Measurements from ENCODE around the gene KDM7A. TPM values are rescaled to one million over a fixed set of nuclear protein-coding genes. Genes with fewer than 3 reads are reported as not detected.

Gene KDM7A
- total RNA-seq, 1 donor from 2014 or later = 7.6 TPM

DNA sequence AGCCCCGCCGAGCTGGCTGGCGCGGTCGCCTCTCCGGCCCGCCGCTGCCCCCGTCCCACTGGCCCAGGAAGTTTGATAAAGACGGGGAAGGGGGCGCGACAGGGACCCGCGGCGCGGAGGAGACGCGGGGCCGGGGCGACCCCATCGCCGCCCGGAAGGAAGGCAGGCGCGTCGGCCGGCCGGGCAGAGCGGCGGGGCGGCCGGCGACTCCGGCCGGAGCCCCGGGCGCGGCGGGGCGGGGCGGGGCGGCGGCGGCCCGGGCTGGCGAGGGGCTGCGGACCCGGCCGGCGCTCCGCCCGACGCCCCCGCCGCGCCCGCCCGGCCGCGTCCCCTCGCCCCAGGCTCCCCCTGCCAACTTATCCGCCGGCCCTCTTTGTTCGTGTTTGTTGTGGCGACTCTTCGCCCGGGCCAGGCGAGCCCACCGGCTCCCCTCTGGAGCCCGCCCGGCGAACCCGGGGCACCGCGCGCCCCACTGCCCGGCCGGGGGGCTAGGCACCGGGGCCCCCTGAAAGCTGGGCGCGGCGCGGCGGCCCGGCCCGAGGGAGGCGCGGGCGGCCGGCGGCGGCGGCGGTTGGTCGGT, 571 bp downstream of the KDM7A start:
- peaks cover 6% of the 10 kb centered on the region for H3K9me3 Mint-ChIP-seq (ENCODE audit: low read depth)
- peak overlapping the region; percentile 77 for H3K4me3 Mint-ChIP-seq (ENCODE audit: unreplicated experiment)
- no peak for DNase-seq (ENCODE audit: low spot score)
- H3K4me1 Mint-ChIP-seq (ENCODE audit: low read depth) = peaks cover 21% of the 10 kb centered on the region
- no peaks in the 10 kb centered on the region for H3K36me3 Mint-ChIP-seq (ENCODE audit: low read depth)
- H3K27me3 Mint-ChIP-seq (ENCODE audit: low read depth) = peaks cover 9% of the 10 kb centered on the region
- TF ChIP-seq CTCF (IDR thresholded peaks at IDR 0.05) = no peak
- H3K27ac Mint-ChIP-seq (ENCODE audit: unreplicated experiment) = peak overlapping the region; percentile 95

DNA sequence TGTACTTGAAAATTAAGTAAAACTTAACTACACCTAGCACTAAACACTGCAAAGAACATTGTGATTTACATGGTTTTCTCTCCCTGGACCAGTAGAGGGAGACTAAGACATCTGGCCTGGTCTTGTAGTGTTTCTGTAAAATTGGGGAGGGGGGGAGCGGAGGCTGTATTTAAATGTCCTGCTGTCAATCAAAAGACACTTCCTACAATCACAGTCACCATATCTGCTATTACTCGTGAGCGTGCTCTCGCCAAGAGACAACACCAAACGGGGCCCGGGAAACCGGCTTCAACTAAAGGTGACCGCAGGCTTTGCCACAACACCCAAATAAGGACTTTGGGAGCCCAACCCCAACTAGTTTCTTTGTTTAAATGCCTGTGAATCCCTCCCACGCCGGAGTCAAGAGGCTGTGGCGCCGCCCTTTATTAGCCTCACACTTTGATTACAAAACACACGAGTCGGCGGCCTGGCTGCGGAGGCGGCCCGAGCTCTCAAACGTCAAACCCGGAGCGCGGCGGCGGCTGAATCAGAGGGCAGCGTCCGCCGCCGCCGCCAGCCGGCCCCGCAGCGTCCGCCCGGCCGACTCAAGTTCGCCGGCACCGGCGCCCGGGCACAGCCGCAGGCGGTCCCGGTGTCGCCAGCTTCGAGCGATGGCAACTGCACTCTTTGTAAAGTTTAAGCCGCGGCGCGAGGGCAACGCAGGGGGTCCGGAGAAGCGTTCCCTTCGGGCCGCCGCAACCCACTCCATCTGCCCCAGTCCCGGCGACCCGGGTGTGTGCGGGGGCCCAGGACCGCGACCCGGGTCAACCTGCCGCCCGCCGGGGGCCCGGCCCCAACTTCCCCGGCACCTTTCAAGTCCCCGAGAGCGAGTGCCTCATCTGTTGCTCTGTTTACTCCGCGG, 1.3 kb downstream of the KDM7A start:
- Mint-ChIP-seq H3K4me3 (ENCODE audit: unreplicated experiment) (peak overlapping the region; percentile 77), H3K9me3 (ENCODE audit: low read depth) (peaks cover 6% of the 10 kb centered on the region), H3K27me3 (ENCODE audit: low read depth) (peaks cover 3% of the 10 kb centered on the region), H3K27ac (ENCODE audit: unreplicated experiment) (peak overlapping the region; percentile 95), H3K36me3 (ENCODE audit: low read depth) (no peaks in the 10 kb centered on the region), H3K4me1 (ENCODE audit: low read depth) (peaks cover 21% of the 10 kb centered on the region)
- DNase-seq (ENCODE audit: low spot score) = peak; percentile 91
- TF ChIP-seq CTCF (IDR thresholded peaks at IDR 0.05) = peak; percentile 92

- Mint-ChIP-seq H3K9me3 (ENCODE audit: low read depth) (peaks cover 4% of the 10 kb centered on the region), H3K4me1 (ENCODE audit: low read depth) (peaks cover 21% of the 10 kb centered on the region), H3K36me3 (ENCODE audit: low read depth) (no peaks in the 10 kb centered on the region), H3K27me3 (ENCODE audit: low read depth) (peaks cover 1% of the 10 kb centered on the region), H3K4me3 (ENCODE audit: unreplicated experiment) (no peak overlapping the region), H3K27ac (ENCODE audit: unreplicated experiment) (no peak overlapping the region)
- no peak for TF ChIP-seq CTCF (IDR thresholded peaks at IDR 0.05)
- no peak for DNase-seq (ENCODE audit: low spot score)
Observed at GRCh38 chr7:140174217-140174616, 2.6 kb downstream of the KDM7A start.

GRCh38 chr7:140170375-140170774, 6.4 kb downstream of the KDM7A start:
- peaks cover 19% of the 10 kb centered on the region for H3K4me1 Mint-ChIP-seq (ENCODE audit: low read depth)

More at GRCh38 chr7:140170375-140170774, 6.4 kb downstream of the KDM7A start:
- H3K27me3 Mint-ChIP-seq (ENCODE audit: low read depth) = no peaks in the 10 kb centered on the region
- no peaks in the 10 kb centered on the region for H3K9me3 Mint-ChIP-seq (ENCODE audit: low read depth)
- no peak overlapping the region for H3K4me3 Mint-ChIP-seq (ENCODE audit: unreplicated experiment)
- no peak for TF ChIP-seq CTCF (IDR thresholded peaks at IDR 0.05)
- H3K27ac Mint-ChIP-seq (ENCODE audit: unreplicated experiment) = no peak overlapping the region
- DNase-seq (ENCODE audit: low spot score) = no peak
- no peaks in the 10 kb centered on the region for H3K36me3 Mint-ChIP-seq (ENCODE audit: low read depth)

All from chondrocyte (in vitro differentiated cells).